ENCODE measurements around the gene SEMA6A.

The SEMA6A gene

DNA sequence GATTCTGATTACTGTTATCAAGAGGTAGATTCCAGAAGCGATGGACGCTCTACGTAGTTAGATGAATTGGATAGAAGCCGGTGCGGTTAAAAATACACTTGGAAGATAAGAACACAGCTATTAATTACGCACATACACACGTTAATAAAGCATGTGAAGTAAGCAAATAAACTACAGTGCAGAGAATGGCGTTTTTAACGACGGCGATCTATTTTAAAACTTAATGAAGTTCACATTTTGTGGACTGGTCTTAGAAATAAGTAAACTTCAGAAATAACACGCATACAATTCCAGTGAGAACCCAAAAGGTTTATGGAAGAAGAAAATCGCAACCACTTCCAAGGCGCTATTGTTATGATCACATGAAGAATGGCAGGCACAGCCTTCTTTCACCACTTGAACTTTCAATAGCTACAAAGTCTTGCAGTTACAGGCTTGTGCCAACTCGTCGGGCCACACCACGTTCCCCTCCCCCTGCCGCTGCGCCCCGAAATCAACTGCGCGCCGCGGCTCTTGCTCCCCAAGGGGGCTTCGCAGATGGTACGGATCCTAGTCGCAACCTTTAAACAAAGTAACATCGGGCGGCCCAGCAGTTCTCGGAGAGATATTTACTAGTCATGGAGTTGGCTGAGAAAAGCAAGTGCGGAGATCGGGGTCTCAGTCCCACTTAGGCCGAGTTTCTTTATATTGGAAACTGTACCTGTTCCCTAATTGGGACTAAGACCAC, 866 bp upstream of the SEMA6A start:
- DNase-seq (ENCODE audit: low spot score): no peak

DNA sequence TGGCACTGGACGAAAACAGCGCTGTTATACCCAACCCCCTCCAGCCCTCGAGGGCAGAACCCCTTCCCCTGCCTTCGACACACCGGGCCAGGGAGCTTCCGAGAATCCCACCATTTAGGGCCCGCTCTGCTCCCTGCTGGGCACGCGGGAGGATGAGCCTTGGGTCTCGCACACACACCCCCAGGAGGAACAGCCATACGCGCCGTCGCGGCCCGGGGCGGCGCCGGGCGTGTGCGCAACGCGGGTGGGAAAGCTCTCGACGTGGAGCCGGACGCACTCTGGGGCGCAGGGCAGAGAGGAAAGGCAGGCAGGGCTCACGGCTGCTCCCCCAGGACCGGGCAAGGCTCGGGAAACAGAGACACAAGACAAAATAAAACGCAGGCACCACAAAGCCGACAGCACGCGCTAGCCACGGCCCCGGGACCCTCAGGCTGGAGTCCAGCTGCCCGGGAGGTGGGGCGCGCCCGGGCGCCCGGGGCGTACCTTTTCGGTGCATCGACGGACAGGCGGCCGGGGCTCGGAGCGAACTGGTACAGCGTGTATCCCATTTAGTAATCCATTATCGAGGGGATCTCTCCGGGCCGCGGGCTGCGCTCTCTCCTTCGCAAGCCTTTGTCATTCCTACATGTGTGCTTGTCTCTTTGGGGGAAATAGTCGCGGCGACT, 789 bp downstream of the SEMA6A start:
- DNase-seq (ENCODE audit: low spot score): peak; percentile 24

DNA sequence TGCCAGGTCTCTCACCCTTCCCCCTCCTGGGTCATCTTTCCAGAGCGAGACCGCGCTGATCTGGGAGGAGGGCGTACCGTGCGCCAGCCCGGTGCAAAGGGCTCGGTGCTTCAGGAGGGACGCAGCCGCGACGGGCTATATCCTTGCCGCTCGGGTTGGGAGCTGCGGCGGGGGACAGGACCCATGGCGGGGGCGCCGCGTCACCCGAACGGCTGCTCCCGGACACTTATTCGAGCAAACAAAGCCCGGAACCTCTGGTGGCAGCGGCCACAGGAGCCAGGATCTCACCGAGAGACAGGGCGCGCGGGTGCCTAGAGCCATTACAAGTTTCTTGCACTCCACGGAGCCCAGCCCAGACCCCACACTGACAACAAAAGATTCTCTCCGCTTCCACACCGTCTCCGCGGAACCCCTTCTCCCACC, 1.3 kb downstream of the SEMA6A start:
- peak; percentile 11 for DNase-seq (ENCODE audit: low spot score)

- DNase-seq (ENCODE audit: low spot score): peak; percentile 11
Observed at GRCh38 chr5:116572350-116573278, 2.0 kb downstream of the SEMA6A start.

GRCh38 chr5:116571568-116572349, 2.9 kb downstream of the SEMA6A start:
- no peak for DNase-seq (ENCODE audit: low spot score)

- no peak for DNase-seq (ENCODE audit: low spot score)
Observed at GRCh38 chr5:116569999-116570398, 4.6 kb downstream of the SEMA6A start.

- DNase-seq (ENCODE audit: low spot score): no peak
Observed at GRCh38 chr5:116567106-116567505, 7.5 kb downstream of the SEMA6A start.

DNA sequence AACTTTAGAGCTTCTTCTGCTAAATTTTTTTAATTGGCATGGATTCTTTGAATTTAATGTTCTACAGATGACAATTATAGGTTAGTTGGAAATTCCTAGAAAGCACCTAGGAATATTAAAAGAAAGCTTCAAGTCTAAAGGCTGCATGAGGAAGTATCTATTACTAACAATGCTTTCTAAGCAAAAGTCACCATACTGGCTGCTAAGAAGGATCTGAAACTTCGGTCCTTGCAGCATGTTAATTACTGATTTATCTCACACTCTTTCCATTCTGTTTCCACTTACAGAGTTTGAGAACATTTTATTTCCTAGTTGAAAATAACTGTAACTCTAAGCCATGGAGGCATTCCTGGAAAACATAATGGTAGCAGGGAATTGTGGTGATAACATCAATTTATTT, 8.4 kb downstream of the SEMA6A start:
- DNase-seq (ENCODE audit: low spot score): no peak

DNA sequence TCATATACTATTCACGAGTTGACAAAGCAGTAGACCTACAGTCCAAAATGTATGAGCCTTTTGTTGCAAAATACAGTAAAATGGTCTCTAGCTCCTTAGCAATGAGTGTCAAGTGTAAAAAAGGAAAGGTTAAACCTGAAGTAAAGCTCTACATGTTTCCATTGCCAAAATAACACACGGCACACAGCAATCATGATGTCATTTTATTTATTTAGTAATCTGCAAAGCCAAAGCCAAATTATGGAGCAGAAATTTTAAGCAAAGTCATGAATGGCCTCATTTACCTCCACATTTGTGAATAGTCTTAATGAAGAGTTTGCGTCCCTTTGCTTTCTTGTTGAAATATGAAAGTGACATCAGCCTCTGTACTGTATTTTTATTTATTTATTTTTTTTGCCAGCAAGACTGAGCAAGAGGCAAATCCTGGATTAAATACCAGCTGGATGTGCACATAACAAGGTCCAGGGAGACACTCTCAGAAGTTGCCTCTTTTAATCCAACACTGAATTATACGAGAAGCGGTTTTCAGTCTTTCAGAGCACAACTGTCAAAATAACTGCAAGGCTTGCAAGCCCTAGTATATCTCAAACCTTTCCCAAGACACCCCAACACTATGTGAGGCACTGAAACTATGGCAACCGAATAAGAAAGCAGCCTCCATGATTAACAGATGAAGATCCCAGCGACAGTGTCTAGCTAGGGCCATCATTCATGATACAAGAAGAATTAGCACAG, 9.7 kb downstream of the SEMA6A start:
- DNase-seq (ENCODE audit: low spot score): no peak

- DNase-seq (ENCODE audit: low spot score): no peak
Observed at GRCh38 chr5:116564312-116564711, 10.3 kb downstream of the SEMA6A start.

DNA sequence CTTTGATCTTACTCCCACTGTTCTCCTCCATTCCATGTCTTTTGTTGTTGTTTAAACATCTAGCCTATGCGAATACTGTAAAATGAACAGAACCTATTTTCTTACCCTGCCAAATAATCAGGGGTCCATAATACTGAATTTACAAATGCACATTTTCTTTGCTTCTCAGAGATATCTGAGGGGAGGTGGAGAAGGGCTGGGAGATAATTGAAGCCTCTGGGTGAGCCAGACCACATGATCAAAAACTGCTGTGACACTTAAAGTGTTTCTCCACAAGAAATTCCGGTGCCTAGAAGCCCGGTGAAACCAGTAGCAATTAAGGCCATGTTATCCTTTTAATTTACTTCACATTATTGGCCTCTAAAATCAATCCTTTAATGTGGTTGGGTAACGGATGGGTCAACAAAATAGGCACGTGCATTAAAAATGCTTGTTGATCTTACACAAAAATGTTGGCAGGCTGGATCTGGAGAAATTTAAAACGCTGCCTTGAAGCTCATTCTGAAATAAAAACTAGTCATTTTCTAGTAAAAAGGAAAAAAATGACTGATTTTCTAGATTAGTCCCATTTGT, 10.8 kb downstream of the SEMA6A start:
- no peak for DNase-seq (ENCODE audit: low spot score)

DNA sequence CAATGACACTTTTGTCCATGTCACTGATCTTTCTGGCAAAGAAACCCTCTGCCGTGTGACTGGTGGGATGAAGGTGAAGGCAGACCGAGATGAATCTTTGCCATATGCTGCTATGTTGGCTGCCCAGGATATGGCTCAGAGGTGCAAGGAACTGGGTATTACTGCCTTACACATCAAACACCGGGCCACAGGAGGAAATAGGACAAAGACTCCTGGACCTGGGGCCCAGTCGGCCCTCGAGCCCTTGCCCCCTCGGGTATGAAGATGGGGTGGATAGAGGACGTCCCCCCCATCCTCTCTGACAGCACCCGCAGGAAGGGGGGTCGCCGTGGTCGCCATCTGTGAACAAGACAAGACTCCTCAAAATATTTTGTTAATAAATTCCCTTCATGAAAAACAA, 12.0 kb downstream of the SEMA6A start:
- no peak for DNase-seq (ENCODE audit: low spot score)

- DNase-seq (ENCODE audit: low spot score): no peak
Observed at GRCh38 chr5:116561658-116562057, 13.0 kb downstream of the SEMA6A start.

DNA sequence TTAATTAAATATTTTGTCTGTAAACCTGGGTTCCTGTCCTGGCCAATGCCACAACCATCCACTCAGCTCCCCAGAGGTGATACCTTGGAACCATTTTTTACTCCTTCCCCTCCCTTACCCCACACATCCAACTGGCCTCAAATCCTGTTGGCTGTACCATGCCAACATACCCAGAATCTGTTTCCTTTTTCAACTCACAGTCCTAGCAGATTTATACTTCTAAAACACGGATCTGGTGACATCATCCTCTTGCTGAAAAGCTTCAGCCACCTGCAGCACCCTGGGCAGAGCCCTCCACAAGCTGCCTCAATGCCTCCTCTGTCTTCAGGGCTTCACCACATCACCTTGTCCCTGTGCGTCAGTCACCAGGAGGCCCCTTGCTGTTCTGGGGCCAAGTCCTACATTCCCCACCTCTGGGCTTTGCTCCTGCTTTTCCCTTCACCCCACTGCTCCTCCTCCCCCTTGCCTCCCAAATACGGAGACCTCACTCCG, 14.9 kb downstream of the SEMA6A start:
- no peak for DNase-seq (ENCODE audit: low spot score)

DNA sequence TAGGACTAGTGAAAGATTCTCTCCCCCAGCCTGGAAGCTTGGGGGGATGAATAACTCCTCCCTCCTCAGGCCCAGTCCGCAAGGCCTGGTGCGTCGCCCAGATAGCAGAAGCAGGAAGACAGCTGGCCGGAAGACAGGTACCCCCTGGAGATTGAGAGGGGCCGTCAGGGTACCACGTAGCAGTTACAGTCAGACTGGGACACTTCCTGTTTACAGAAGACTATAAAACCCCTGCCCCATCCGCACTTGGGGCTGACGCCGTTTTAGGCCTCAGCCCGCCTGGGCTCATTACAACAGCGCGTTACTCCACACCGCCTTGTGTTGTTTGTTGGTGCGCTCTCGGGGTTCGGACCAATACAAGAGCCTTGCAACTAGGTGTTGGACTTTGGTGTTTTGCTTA, 15.4 kb downstream of the SEMA6A start:
- DNase-seq (ENCODE audit: low spot score): no peak

DNA sequence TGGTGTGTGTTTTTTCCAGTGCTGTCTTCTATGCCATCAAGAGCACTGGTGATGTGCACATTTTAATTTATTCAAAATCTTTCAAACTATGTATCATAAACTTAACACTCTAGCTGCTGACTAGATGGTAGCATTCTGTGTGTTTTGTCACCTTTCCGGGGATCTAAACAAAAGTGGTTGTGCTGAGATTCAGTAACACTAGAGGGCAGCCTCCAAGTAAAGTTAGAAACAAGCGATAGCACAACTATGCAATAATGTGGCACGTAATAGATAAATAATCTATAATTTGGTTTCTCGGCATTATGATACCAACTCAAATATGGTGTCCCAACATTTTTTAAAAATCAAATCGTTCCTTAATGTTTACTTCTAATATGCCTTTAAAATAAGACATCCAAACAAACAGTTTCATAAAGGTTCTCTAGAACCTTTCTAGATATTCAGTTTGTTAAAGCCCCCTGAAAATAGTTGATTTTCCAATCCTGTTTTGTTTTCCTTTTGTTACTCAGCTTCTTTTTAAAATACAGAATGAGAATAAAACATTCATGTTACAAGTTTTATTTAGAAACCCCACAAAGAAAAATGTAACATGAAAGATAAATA, 16.9 kb downstream of the SEMA6A start:
- no peak for DNase-seq (ENCODE audit: low spot score)

DNA sequence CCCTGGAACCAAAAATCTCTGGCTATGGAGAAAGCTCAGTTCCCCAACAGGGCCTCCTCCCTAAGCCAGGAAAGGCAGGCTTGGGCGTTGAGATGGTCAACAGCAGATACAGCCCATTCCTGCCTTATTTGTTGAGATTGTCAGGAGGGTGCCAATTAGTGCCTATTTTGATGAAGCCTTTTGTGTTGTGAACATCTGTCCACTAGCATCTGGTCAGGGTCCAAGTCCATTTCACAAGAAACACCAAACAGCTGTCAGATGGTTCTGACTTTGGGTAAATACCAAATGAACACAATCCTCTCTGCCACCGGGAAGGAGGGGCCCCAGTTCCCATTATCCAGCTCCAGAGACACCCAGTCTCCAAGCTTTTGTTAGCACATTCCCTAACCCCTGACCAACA, 19.9 kb downstream of the SEMA6A start:
- no peak for DNase-seq (ENCODE audit: low spot score)

GRCh38 chr5:116553366-116553765, 21.3 kb downstream of the SEMA6A start:
- no peak for DNase-seq (ENCODE audit: low spot score)

GRCh38 chr5:116550082-116550481, 24.5 kb downstream of the SEMA6A start:
- no peak for DNase-seq (ENCODE audit: low spot score)

- DNase-seq (ENCODE audit: low spot score): no peak
Observed at GRCh38 chr5:116546743-116547124, 27.9 kb downstream of the SEMA6A start.

Measured in hepatic stellate cell (primary cell).